Measurements from ENCODE around the gene PFKFB4. TPM values are rescaled to one million over a fixed set of nuclear protein-coding genes. Genes with fewer than 3 reads are reported as not detected.

The PFKFB4 gene
- total and polyA plus RNA-seq, 2 experiments from 2014 or later, result 9.5 to 14.1 TPM

DNA sequence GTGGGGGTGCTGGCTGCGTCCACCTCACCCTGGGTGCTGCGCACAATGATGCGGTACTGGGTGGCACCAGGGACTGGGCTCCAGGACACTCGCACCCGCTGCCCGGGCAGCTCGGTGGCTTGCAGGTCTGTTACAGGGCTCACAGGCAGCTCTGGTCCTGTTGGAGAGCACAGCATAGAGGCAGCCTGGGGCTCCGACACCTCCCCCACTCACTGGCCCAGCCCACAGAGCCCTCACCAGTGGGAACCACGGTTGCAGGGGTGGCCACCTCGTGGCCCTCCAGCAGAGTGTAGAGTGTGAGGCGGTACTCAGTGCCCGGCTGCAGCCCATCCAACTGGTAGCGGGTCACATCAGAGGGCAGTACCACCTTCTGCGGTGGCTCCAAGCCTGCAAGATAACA is 34.8 kb upstream of the PFKFB4 start:
- Histone ChIP-seq H3K79me2 (no peaks in the 10 kb centered on the region), H3K9me3 (ENCODE audit: low read depth) (no peaks in the 10 kb centered on the region), H3K4me2 (no peak overlapping the region), H3K9me2 (replicated peaks; ENCODE audit: insufficient read depth) (no peaks in the 10 kb centered on the region), H3K36me3 (replicated peaks; ENCODE audit: insufficient read depth, low read depth) (no peaks in the 10 kb centered on the region), H2AFZ (no peak overlapping the region), H3K27ac (no peak overlapping the region), H3K4me3 (no peak overlapping the region), H3K27me3 (no peaks in the 10 kb centered on the region), H4K20me1 (ENCODE audit: insufficient read depth, poor library complexity, severe bottlenecking) (no peaks in the 10 kb centered on the region), H3K4me1 (ENCODE audit: insufficient read depth) (peaks cover 18% of the 10 kb centered on the region)
- no peak for DNase-seq (ENCODE audit: low spot score)
- TF ChIP-seq, protein P1, sequence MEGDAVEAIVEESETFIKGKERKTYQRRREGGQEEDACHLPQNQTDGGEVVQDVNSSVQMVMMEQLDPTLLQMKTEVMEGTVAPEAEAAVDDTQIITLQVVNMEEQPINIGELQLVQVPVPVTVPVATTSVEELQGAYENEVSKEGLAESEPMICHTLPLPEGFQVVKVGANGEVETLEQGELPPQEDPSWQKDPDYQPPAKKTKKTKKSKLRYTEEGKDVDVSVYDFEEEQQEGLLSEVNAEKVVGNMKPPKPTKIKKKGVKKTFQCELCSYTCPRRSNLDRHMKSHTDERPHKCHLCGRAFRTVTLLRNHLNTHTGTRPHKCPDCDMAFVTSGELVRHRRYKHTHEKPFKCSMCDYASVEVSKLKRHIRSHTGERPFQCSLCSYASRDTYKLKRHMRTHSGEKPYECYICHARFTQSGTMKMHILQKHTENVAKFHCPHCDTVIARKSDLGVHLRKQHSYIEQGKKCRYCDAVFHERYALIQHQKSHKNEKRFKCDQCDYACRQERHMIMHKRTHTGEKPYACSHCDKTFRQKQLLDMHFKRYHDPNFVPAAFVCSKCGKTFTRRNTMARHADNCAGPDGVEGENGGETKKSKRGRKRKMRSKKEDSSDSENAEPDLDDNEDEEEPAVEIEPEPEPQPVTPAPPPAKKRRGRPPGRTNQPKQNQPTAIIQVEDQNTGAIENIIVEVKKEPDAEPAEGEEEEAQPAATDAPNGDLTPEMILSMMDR (IDR thresholded peaks at IDR 0.05; ENCODE audit: poor library complexity), result no peak
- TF ChIP-seq EZH2 (IDR thresholded peaks at IDR 0.05; ENCODE audit: borderline replicate concordance) (no peak), EZH2phosphoT487 (IDR thresholded peaks at IDR 0.05; ENCODE audit: low read depth, severe bottlenecking, unreplicated experiment) (no peak)
- 95% methylated on average over 14 of the region's 14 CpGs for WGBS (ENCODE audit: low lambda C conversion rate, missing lambda C conversion rate)

DNA sequence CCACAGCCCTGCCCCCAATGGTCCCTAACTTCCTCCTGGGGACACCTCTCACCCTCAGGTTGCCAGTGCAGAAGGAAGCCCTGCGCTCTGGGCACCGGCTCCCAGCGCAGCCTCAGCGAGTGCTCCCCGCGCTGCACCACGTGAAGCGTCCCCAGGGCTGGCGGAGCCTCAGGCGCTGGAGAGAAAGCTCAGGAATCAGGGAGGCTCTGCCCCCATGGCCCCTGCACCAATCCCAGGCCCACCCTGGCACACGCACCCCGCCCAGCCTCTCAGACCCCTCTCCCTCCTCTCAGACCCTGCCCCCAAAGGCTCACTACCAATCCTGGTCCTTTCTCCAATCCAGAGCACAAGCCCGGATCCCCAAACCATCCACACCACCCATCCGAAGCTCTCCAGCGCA is 31.6 kb upstream of the PFKFB4 start:
- Histone ChIP-seq H3K36me3 (replicated peaks; ENCODE audit: insufficient read depth, low read depth) (no peaks in the 10 kb centered on the region), H3K4me1 (ENCODE audit: insufficient read depth) (no peaks in the 10 kb centered on the region), H2AFZ (no peak overlapping the region), H3K79me2 (no peaks in the 10 kb centered on the region), H3K27me3 (no peaks in the 10 kb centered on the region), H3K4me3 (no peak overlapping the region), H3K9me3 (ENCODE audit: low read depth) (no peaks in the 10 kb centered on the region), H3K27ac (no peak overlapping the region), H3K9me2 (replicated peaks; ENCODE audit: insufficient read depth) (no peaks in the 10 kb centered on the region), H4K20me1 (ENCODE audit: insufficient read depth, poor library complexity, severe bottlenecking) (no peaks in the 10 kb centered on the region), H3K4me2 (no peak overlapping the region)
- WGBS (ENCODE audit: low lambda C conversion rate, missing lambda C conversion rate), result 96% methylated on average over 11 of the region's 15 CpGs
- DNase-seq (ENCODE audit: low spot score), result no peak
- TF ChIP-seq, protein P1 (IDR thresholded peaks at IDR 0.05; ENCODE audit: poor library complexity), result no peak
- TF ChIP-seq EZH2phosphoT487 (IDR thresholded peaks at IDR 0.05; ENCODE audit: low read depth, severe bottlenecking, unreplicated experiment) (no peak), EZH2 (IDR thresholded peaks at IDR 0.05; ENCODE audit: borderline replicate concordance) (no peak)

DNA sequence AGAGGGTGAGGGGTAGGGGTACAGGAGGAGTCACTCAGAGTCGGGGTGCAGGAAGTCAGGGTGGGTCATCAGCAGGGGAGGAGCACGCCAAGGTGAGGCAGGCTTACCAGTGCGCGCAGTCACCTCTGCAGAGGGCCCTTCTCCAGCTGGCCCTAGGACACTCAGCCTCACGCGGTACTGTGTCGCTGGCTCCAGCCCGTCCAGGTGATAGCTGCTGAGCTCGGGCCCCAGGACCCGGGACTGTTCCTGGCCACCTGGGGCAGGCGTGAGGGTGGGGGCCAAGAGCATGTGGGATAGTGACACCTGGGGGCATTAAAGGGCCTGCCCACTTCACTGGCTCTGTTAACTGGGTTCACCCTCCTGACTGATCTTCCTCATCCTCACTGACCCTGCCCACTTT is 31.1 kb upstream of the PFKFB4 start:
- Histone ChIP-seq H3K79me2 (no peaks in the 10 kb centered on the region), H3K36me3 (replicated peaks; ENCODE audit: insufficient read depth, low read depth) (no peaks in the 10 kb centered on the region), H2AFZ (no peak overlapping the region), H3K9me3 (ENCODE audit: low read depth) (no peaks in the 10 kb centered on the region), H3K27me3 (no peaks in the 10 kb centered on the region), H3K9me2 (replicated peaks; ENCODE audit: insufficient read depth) (no peaks in the 10 kb centered on the region), H3K4me1 (ENCODE audit: insufficient read depth) (no peaks in the 10 kb centered on the region), H3K4me3 (no peak overlapping the region), H4K20me1 (ENCODE audit: insufficient read depth, poor library complexity, severe bottlenecking) (no peaks in the 10 kb centered on the region), H3K27ac (no peak overlapping the region), H3K4me2 (no peak overlapping the region)
- no peak for DNase-seq (ENCODE audit: low spot score)
- TF ChIP-seq, protein P1 (IDR thresholded peaks at IDR 0.05; ENCODE audit: poor library complexity), result no peak
- TF ChIP-seq EZH2 (IDR thresholded peaks at IDR 0.05; ENCODE audit: borderline replicate concordance), result no peak
- TF ChIP-seq EZH2phosphoT487 (IDR thresholded peaks at IDR 0.05; ENCODE audit: low read depth, severe bottlenecking, unreplicated experiment), result no peak
- 89% methylated on average over 9 of the region's 11 CpGs for WGBS (ENCODE audit: low lambda C conversion rate, missing lambda C conversion rate)

DNA sequence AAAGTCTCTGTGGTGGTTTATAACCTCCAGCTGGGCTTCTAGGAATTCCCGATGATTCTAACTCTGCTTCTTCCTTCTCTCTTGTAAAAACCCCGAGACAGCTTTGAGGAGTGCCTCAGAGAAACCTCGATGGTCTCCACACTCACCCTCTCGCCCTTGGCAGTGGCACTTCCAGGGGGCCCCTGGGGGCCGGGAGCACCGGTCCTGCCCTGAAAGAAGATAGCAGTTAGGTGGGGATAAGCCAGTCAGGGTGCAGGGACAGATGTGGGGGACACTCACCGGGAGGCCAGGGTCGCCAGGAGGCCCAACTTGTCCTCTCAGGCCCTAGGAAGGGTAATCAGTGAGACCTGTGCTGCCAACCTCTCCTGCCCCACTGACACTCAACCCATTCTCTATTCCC is 28.8 kb upstream of the PFKFB4 start:
- H3K36me3 ChIP-seq (replicated peaks; ENCODE audit: insufficient read depth, low read depth), result no peaks in the 10 kb centered on the region

More for the DNA sequence above, 28.8 kb upstream of the PFKFB4 start:
- WGBS (ENCODE audit: low lambda C conversion rate, missing lambda C conversion rate), result 90% methylated on average over 8 of the region's 8 CpGs
- TF ChIP-seq EZH2phosphoT487 (IDR thresholded peaks at IDR 0.05; ENCODE audit: low read depth, severe bottlenecking, unreplicated experiment) (no peak), EZH2 (IDR thresholded peaks at IDR 0.05; ENCODE audit: borderline replicate concordance) (no peak)
- TF ChIP-seq, protein P1 (IDR thresholded peaks at IDR 0.05; ENCODE audit: poor library complexity), result no peak
- Histone ChIP-seq H3K79me2 (no peaks in the 10 kb centered on the region), H2AFZ (no peak overlapping the region), H3K4me1 (ENCODE audit: insufficient read depth) (no peaks in the 10 kb centered on the region), H3K4me3 (no peak overlapping the region), H3K27me3 (no peaks in the 10 kb centered on the region), H3K27ac (no peak overlapping the region), H3K4me2 (no peak overlapping the region), H3K9me3 (ENCODE audit: low read depth) (no peaks in the 10 kb centered on the region), H3K9me2 (replicated peaks; ENCODE audit: insufficient read depth) (no peaks in the 10 kb centered on the region), H4K20me1 (ENCODE audit: insufficient read depth, poor library complexity, severe bottlenecking) (no peaks in the 10 kb centered on the region)
- no peak for DNase-seq (ENCODE audit: low spot score)

All from hepatocyte (in vitro differentiated cells).